ENCODE measurements around the gene ZNF688. TPM values are rescaled to one million over a fixed set of nuclear protein-coding genes. Genes with fewer than 3 reads are reported as not detected.

The ZNF688 gene
- total and polyA plus RNA-seq, 4 donors = 8.6 to 23.3 (median 16.5) TPM

GRCh38 chr16:30570636-30571444 is 674 bp downstream of the ZNF688 start:
- H3K9me3 ChIP-seq (ENCODE audit: control insufficient read depth in 4 of 4, insufficient read depth in 3 of 4, low read length in 3 of 4) = no peaks in the 10 kb centered on the region
- H3K4me3 ChIP-seq = peak overlapping the region; percentile 43
- H3K27ac ChIP-seq (ENCODE audit: low read depth in 1 of 2, low read length in 1 of 2) = peak overlapping the region; percentile 92 to 96
- DNase-seq = peak; percentile 50 to 67 (median 67)
- no peak for ATAC-seq (ENCODE audit: insufficient read depth, low FRiP score)
- WGBS, 2 donors = 8 to 9% methylated on average over 22 of the region's 22 CpGs
- H3K27me3 ChIP-seq (ENCODE audit: control insufficient read depth in 3 of 3, insufficient read depth in 3 of 3, low read length in 2 of 3) = no peaks in the 10 kb centered on the region
- H3K4me1 ChIP-seq (ENCODE audit: control insufficient read depth in 5 of 5, insufficient read depth in 5 of 5, low read length in 5 of 5) = peaks cover 5 to 18% (median 9%) of the 10 kb centered on the region in 5 donors
- H3K9ac ChIP-seq (ENCODE audit: insufficient read depth in 1 of 2, low read length in 2 of 2) = peak overlapping the region; percentile 16 to 87
- peaks cover 0 to 4% (median 0%) of the 10 kb centered on the region in 4 donors for H3K36me3 ChIP-seq (ENCODE audit: control insufficient read depth in 4 of 4, insufficient read depth in 4 of 4, low read length in 4 of 4)
- TF ChIP-seq, protein P1, sequence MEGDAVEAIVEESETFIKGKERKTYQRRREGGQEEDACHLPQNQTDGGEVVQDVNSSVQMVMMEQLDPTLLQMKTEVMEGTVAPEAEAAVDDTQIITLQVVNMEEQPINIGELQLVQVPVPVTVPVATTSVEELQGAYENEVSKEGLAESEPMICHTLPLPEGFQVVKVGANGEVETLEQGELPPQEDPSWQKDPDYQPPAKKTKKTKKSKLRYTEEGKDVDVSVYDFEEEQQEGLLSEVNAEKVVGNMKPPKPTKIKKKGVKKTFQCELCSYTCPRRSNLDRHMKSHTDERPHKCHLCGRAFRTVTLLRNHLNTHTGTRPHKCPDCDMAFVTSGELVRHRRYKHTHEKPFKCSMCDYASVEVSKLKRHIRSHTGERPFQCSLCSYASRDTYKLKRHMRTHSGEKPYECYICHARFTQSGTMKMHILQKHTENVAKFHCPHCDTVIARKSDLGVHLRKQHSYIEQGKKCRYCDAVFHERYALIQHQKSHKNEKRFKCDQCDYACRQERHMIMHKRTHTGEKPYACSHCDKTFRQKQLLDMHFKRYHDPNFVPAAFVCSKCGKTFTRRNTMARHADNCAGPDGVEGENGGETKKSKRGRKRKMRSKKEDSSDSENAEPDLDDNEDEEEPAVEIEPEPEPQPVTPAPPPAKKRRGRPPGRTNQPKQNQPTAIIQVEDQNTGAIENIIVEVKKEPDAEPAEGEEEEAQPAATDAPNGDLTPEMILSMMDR (IDR thresholded peaks at IDR 0.05; ENCODE audit: control extremely low read depth, extremely low read depth) = no peak

GRCh38 chr16:30569746-30570635 is 1.5 kb downstream of the ZNF688 start:
- 81 to 83% methylated on average over 44 of the region's 44 CpGs for WGBS, 2 donors
- Histone ChIP-seq H3K27ac (ENCODE audit: low read depth in 1 of 2, low read length in 1 of 2) (peak overlapping the region in 1 of 2 donors; percentile 62), H3K4me3 (no peak overlapping the region), H3K9me3 (ENCODE audit: control insufficient read depth in 4 of 4, insufficient read depth in 3 of 4, low read length in 3 of 4) (no peaks in the 10 kb centered on the region), H3K9ac (ENCODE audit: insufficient read depth in 1 of 2, low read length in 2 of 2) (peak overlapping the region in 1 of 2 donors; percentile 32), H3K36me3 (ENCODE audit: control insufficient read depth in 4 of 4, insufficient read depth in 4 of 4, low read length in 4 of 4) (peaks cover 0 to 4% (median 0%) of the 10 kb centered on the region in 4 donors), H3K27me3 (ENCODE audit: control insufficient read depth in 3 of 3, insufficient read depth in 3 of 3, low read length in 2 of 3) (no peaks in the 10 kb centered on the region), H3K4me1 (ENCODE audit: control insufficient read depth in 5 of 5, insufficient read depth in 5 of 5, low read length in 5 of 5) (peaks cover 5 to 18% (median 9%) of the 10 kb centered on the region in 5 donors)
- DNase-seq = peak in 1 of 3 donors; percentile 29
- no peak for ATAC-seq (ENCODE audit: insufficient read depth, low FRiP score)
- TF ChIP-seq, protein P1 (IDR thresholded peaks at IDR 0.05; ENCODE audit: control extremely low read depth, extremely low read depth) = no peak

GRCh38 chr16:30569281-30569680 is 2.2 kb downstream of the ZNF688 start:
- no peak overlapping the region for H3K4me3 ChIP-seq
- H3K27me3 ChIP-seq (ENCODE audit: control insufficient read depth in 3 of 3, insufficient read depth in 3 of 3, low read length in 2 of 3) = no peaks in the 10 kb centered on the region
- H3K36me3 ChIP-seq (ENCODE audit: control insufficient read depth in 4 of 4, insufficient read depth in 4 of 4, low read length in 4 of 4) = peaks cover 0 to 4% (median 0%) of the 10 kb centered on the region in 4 donors
- DNase-seq (no peak), ATAC-seq (ENCODE audit: insufficient read depth, low FRiP score) (no peak)
- TF ChIP-seq, protein P1 (IDR thresholded peaks at IDR 0.05; ENCODE audit: control extremely low read depth, extremely low read depth) = no peak
- no peaks in the 10 kb centered on the region for H3K9me3 ChIP-seq (ENCODE audit: control insufficient read depth in 4 of 4, insufficient read depth in 3 of 4, low read length in 3 of 4)
- no peak overlapping the region for H3K9ac ChIP-seq (ENCODE audit: insufficient read depth in 1 of 2, low read length in 2 of 2)
- no peak overlapping the region for H3K27ac ChIP-seq (ENCODE audit: low read depth in 1 of 2, low read length in 1 of 2)
- 87 to 100% methylated on average over 3 of the region's 3 CpGs for WGBS, 2 donors
- H3K4me1 ChIP-seq (ENCODE audit: control insufficient read depth in 5 of 5, insufficient read depth in 5 of 5, low read length in 5 of 5) = peaks cover 5 to 18% (median 9%) of the 10 kb centered on the region in 5 donors

All from lung (tissue), 12 donors.